ENCODE data around the gene HLA-DRB5. TPM values are rescaled to one million over a fixed set of nuclear protein-coding genes. Genes with fewer than 3 reads are reported as not detected.
A peak's percentile ranks its signal among the peaks of the same experiment; 100 is the strongest.
"Not testable (repeated sequence)": the region's sequence is repeated elsewhere in the genome, so short reads cannot be mapped to it uniquely, and the experiment has no call there.

HLA-DRB5 gene
- total RNA-seq, 2 donors from 2014 or later, result 15.9 to 53.6 TPM

GRCh38 chr6:32551410-32551809 is 21.3 kb upstream of the HLA-DRB5 start:
- H3K27me3 Mint-ChIP-seq, result no peaks in the 10 kb centered on the region
- no peak overlapping the region for H3K4me3 Mint-ChIP-seq
- H3K36me3 Mint-ChIP-seq, result no peaks in the 10 kb centered on the region
- H3K4me1 Mint-ChIP-seq (ENCODE audit: low read depth in 2 of 2), result peaks cover 0 to 12% of the 10 kb centered on the region in 2 donors
- H3K27ac Mint-ChIP-seq, result no peak overlapping the region
- no peak for DNase-seq (ENCODE audit: low spot score)
- no peaks in the 10 kb centered on the region for H3K9me3 Mint-ChIP-seq
- no peak for ATAC-seq

GRCh38 chr6:32539839-32540238 is 9.8 kb upstream of the HLA-DRB5 start:
- peaks cover 7% of the 10 kb centered on the region for H3K36me3 Mint-ChIP-seq
- no peak overlapping the region for H3K4me3 Mint-ChIP-seq
- H3K9me3 Mint-ChIP-seq, result no peaks in the 10 kb centered on the region
- H3K27me3 Mint-ChIP-seq, result peaks cover 0 to 16% of the 10 kb centered on the region in 2 donors
- H3K27ac Mint-ChIP-seq, result no peak overlapping the region
- DNase-seq (ENCODE audit: low spot score) (no peak), ATAC-seq (no peak)
- H3K4me1 Mint-ChIP-seq (ENCODE audit: low read depth in 2 of 2), result no peaks in the 10 kb centered on the region

GRCh38 chr6:32530431-32530793 is 325 bp upstream of the HLA-DRB5 start:
- ATAC-seq, result peak in 1 of 2 donors; percentile 71

GRCh38 chr6:32522302-32523047 is 7.6 kb downstream of the HLA-DRB5 start:
- H3K27me3 Mint-ChIP-seq, result peaks cover 0 to 10% of the 10 kb centered on the region in 2 donors
- H3K36me3 Mint-ChIP-seq, result no peaks in the 10 kb centered on the region
- H3K4me1 Mint-ChIP-seq (ENCODE audit: low read depth in 2 of 2), result peaks cover 4 to 8% of the 10 kb centered on the region in 2 donors
- no peak for DNase-seq (ENCODE audit: low spot score)
- no peaks in the 10 kb centered on the region for H3K9me3 Mint-ChIP-seq
- H3K4me3 Mint-ChIP-seq, result no peak overlapping the region
- H3K27ac Mint-ChIP-seq, result no peak overlapping the region
- no peak for ATAC-seq

More at GRCh38 chr6:32530431-32530793, 325 bp upstream of the HLA-DRB5 start:
- peak overlapping the region in 1 of 2 donors; percentile 86 for H3K27ac Mint-ChIP-seq
- H3K4me3 Mint-ChIP-seq, result peak overlapping the region; percentile 87
- not testable (repeated sequence) for H3K27me3 Mint-ChIP-seq; H3K9me3 Mint-ChIP-seq; H3K36me3 Mint-ChIP-seq; DNase-seq (ENCODE audit: low spot score)
- peaks cover 9 to 18% of the 10 kb centered on the region in 2 donors for H3K4me1 Mint-ChIP-seq (ENCODE audit: low read depth in 2 of 2)

GRCh38 chr6:32519910-32520258 is 10.2 kb downstream of the HLA-DRB5 start:
- Mint-ChIP-seq H3K9me3 (no peaks in the 10 kb centered on the region), H3K4me1 (ENCODE audit: low read depth in 2 of 2) (peaks cover 4 to 8% of the 10 kb centered on the region in 2 donors), H3K27me3 (peaks cover 0 to 10% of the 10 kb centered on the region in 2 donors), H3K27ac (no peak overlapping the region), H3K36me3 (no peaks in the 10 kb centered on the region), H3K4me3 (no peak overlapping the region)
- no peak for ATAC-seq
- no peak for DNase-seq (ENCODE audit: low spot score)

- Mint-ChIP-seq H3K9me3 (no peaks in the 10 kb centered on the region), H3K27me3 (peaks cover 0 to 9% of the 10 kb centered on the region in 2 donors), H3K27ac (no peak overlapping the region), H3K36me3 (no peaks in the 10 kb centered on the region), H3K4me3 (no peak overlapping the region), H3K4me1 (ENCODE audit: low read depth in 2 of 2) (peaks cover 2 to 8% of the 10 kb centered on the region in 2 donors)
- DNase-seq (ENCODE audit: low spot score), result no peak
- ATAC-seq, result no peak
Observed at GRCh38 chr6:32519118-32519909, 10.8 kb downstream of the HLA-DRB5 start.

GRCh38 chr6:32517654-32518445 is 12.2 kb downstream of the HLA-DRB5 start:
- Mint-ChIP-seq H3K9me3 (no peaks in the 10 kb centered on the region), H3K4me3 (no peak overlapping the region), H3K36me3 (no peaks in the 10 kb centered on the region), H3K4me1 (ENCODE audit: low read depth in 2 of 2) (peaks cover 0 to 8% of the 10 kb centered on the region in 2 donors), H3K27me3 (peaks cover 0 to 8% of the 10 kb centered on the region in 2 donors), H3K27ac (no peak overlapping the region)
- no peak for DNase-seq (ENCODE audit: low spot score)
- ATAC-seq, result no peak

- H3K4me3 Mint-ChIP-seq, result no peak overlapping the region
- no peaks in the 10 kb centered on the region for H3K36me3 Mint-ChIP-seq
- peaks cover 8 to 12% of the 10 kb centered on the region in 2 donors for H3K27me3 Mint-ChIP-seq
- no peak for DNase-seq (ENCODE audit: low spot score)
- H3K9me3 Mint-ChIP-seq, result no peaks in the 10 kb centered on the region
- peaks cover 5 to 6% of the 10 kb centered on the region in 2 donors for H3K4me1 Mint-ChIP-seq (ENCODE audit: low read depth in 2 of 2)
- H3K27ac Mint-ChIP-seq, result no peak overlapping the region
- ATAC-seq, result no peak
Observed at GRCh38 chr6:32501016-32501415, 29.1 kb downstream of the HLA-DRB5 start.

- Mint-ChIP-seq H3K9me3 (no peaks in the 10 kb centered on the region), H3K27me3 (peaks cover 0 to 23% of the 10 kb centered on the region in 2 donors), H3K36me3 (no peaks in the 10 kb centered on the region), H3K4me1 (ENCODE audit: low read depth in 2 of 2) (no peaks in the 10 kb centered on the region), H3K27ac (no peak overlapping the region), H3K4me3 (no peak overlapping the region)
- DNase-seq (ENCODE audit: low spot score) (no peak), ATAC-seq (no peak)
Observed at GRCh38 chr6:32492351-32492750, 37.7 kb downstream of the HLA-DRB5 start.

- Mint-ChIP-seq H3K9me3 (no peaks in the 10 kb centered on the region), H3K36me3 (no peaks in the 10 kb centered on the region), H3K4me1 (ENCODE audit: low read depth in 2 of 2) (no peaks in the 10 kb centered on the region), H3K4me3 (no peak overlapping the region), H3K27ac (no peak overlapping the region), H3K27me3 (peaks cover 0 to 23% of the 10 kb centered on the region in 2 donors)
- no peak for DNase-seq (ENCODE audit: low spot score)
- ATAC-seq, result no peak
Observed at GRCh38 chr6:32491700-32492099, 38.4 kb downstream of the HLA-DRB5 start.

- DNase-seq (ENCODE audit: low spot score), result no peak
- no peaks in the 10 kb centered on the region for H3K9me3 Mint-ChIP-seq
- no peak overlapping the region for H3K27ac Mint-ChIP-seq
- no peaks in the 10 kb centered on the region for H3K36me3 Mint-ChIP-seq
- H3K4me1 Mint-ChIP-seq (ENCODE audit: low read depth in 2 of 2), result no peaks in the 10 kb centered on the region
- H3K27me3 Mint-ChIP-seq, result peaks cover 0 to 20% of the 10 kb centered on the region in 2 donors
- no peak overlapping the region for H3K4me3 Mint-ChIP-seq
- ATAC-seq, result no peak
Observed at GRCh38 chr6:32488083-32488482, 42.0 kb downstream of the HLA-DRB5 start.

- Mint-ChIP-seq H3K27ac (no peak overlapping the region), H3K9me3 (no peaks in the 10 kb centered on the region), H3K4me1 (ENCODE audit: low read depth in 2 of 2) (no peaks in the 10 kb centered on the region), H3K4me3 (no peak overlapping the region), H3K36me3 (no peaks in the 10 kb centered on the region), H3K27me3 (peaks cover 0 to 15% of the 10 kb centered on the region in 2 donors)
- ATAC-seq (peak; percentile 28 to 36), DNase-seq (ENCODE audit: low spot score) (no peak)
Observed at GRCh38 chr6:32484614-32484998, 45.5 kb downstream of the HLA-DRB5 start.

- H3K4me1 Mint-ChIP-seq (ENCODE audit: low read depth in 2 of 2), result no peaks in the 10 kb centered on the region
- H3K36me3 Mint-ChIP-seq, result no peaks in the 10 kb centered on the region
- ATAC-seq, result peak; percentile 36 to 61
- peaks cover 0 to 15% of the 10 kb centered on the region in 2 donors for H3K27me3 Mint-ChIP-seq
- H3K9me3 Mint-ChIP-seq, result no peaks in the 10 kb centered on the region
- H3K27ac Mint-ChIP-seq, result no peak overlapping the region
- DNase-seq (ENCODE audit: low spot score), result no peak
- H3K4me3 Mint-ChIP-seq, result no peak overlapping the region
Observed at GRCh38 chr6:32483968-32484613, 46.0 kb downstream of the HLA-DRB5 start.
